Pancreas (tissue), 10 donors: ENCODE data around the gene NOM1. TPM values are rescaled to one million over a fixed set of nuclear protein-coding genes. Genes with fewer than 3 reads are reported as not detected.
"Not testable (repeated sequence)": the region's sequence is repeated elsewhere in the genome, so short reads cannot be mapped to it uniquely, and the experiment has no call there.

Experiments used
- ATAC-seq, 4 donors: fragments of 200-7000 bp; cut with Tn5 transposase; one replicate each; pipeline versions ENCODE4 v1.8.0 to v1.9.1; 2020; ENCODE audit warnings: mild to moderate bottlenecking in 4 of 4, moderate library complexity in 4 of 4
- DNase-seq, 6 donors: peaks; one replicate each; pipeline ENCODE4 v3.0.0-alpha.2; 2020
- FAIRE-seq: peaks from 2 replicates; lab custom pipeline; 2012; peaks lifted over from hg19 to GRCh38; lab: Jason Lieb, UNC
- H3K27ac ChIP-seq, 4 donors: fragments of 200-600 bp; sonication (generic); 1 replicate in 3 of 4; 2 replicates in 1 of 4; pipeline versions ENCODE4 v1.5.0 to v1.8.0; 2020
- H3K27me3 ChIP-seq, 4 donors: fragments of 200-600 bp; one replicate each; pipeline ENCODE4 v1.8.0; 2021
- H3K36me3 ChIP-seq, 3 donors: fragments of 200-600 bp; sonication (generic) in 1 of 3; one replicate each; pipeline versions ENCODE4 v1.5.0 to v1.8.0; 2020 to 2021
- H3K4me1 ChIP-seq, 3 donors: fragments of 200-600 bp; one replicate each; pipeline ENCODE4 v1.8.0; 2021
- H3K4me3 ChIP-seq, 4 donors: fragments of 200-600 bp; sonication (generic) in 2 of 4; one replicate each; pipeline versions ENCODE4 v1.5.0 to v1.8.0; 2020 to 2021
- H3K9me3 ChIP-seq, 4 donors: fragments of 200-600 bp; one replicate each; pipeline ENCODE4 v1.8.0; 2021
- WGBS, 2 donors: extraction: QIAGEN DNeasy Blood & Tissue Kit; methylation state at CpG; one replicate each; pipeline ENCODE4 v1.1.7; 2013; 5-methylcytosine and 5-hydroxymethylcytosine counted together
- intact Hi-C, 3 donors: fragments of 100-400 bp; cut with DNase I; formaldehyde crosslinking; loops; one replicate each; pipeline versions ENCODE4 v1.11.1 to v1.14.2; 2022
- polyA plus RNA-seq, 2 donors: library from polyadenylated mRNA; stranded (reverse); fragments of 200-250 nt; gene quantifications; one replicate each; pipeline ENCODE4 v1.2.3, GENCODE V29; 2013
- total RNA-seq, 6 donors: library from RNA; stranded (reverse); fragmentation: NEBNext Ultra II Directional in 4 of 6; extraction: Animal tissue kit (Norgen Biotek cat#: 25700) in 4 of 6; gene quantifications; one replicate each; pipeline versions ENCODE4 v1.2.1 to v1.2.4, GENCODE V29; 2021 to 2023
- TF ChIP-seq, protein P1 (sequence below), 4 donors: fragments of 200-600 bp; sonication (generic) in 3 of 4; IDR thresholded peaks; one replicate each; pipeline versions ENCODE4 v1.5.0 to v1.8.0; 2021; ENCODE audit warnings: antibody characterized with exemption in 4 of 4
- donor health status: healthy with polysubstance abuse.
- donor health status: DM: no; HTN: no; CAD: no; lungs with moderate emphysema.
- donor health status: DM: no; HTN: no; CAD: no.
- donor health status: control.
- donor health status: control.
- donor health status: Bipolar disorder and iron deficiency.
- donor health status: DM: yes; HTN: yes; CAD: no.
- donor health status: DM: no; HTN: no; CAD: no.
- donor health status: DM: no; HTN: no; CAD: no.
- donor health status: DM: yes; HTN: yes; CAD: no.

The NOM1 gene, protein sequence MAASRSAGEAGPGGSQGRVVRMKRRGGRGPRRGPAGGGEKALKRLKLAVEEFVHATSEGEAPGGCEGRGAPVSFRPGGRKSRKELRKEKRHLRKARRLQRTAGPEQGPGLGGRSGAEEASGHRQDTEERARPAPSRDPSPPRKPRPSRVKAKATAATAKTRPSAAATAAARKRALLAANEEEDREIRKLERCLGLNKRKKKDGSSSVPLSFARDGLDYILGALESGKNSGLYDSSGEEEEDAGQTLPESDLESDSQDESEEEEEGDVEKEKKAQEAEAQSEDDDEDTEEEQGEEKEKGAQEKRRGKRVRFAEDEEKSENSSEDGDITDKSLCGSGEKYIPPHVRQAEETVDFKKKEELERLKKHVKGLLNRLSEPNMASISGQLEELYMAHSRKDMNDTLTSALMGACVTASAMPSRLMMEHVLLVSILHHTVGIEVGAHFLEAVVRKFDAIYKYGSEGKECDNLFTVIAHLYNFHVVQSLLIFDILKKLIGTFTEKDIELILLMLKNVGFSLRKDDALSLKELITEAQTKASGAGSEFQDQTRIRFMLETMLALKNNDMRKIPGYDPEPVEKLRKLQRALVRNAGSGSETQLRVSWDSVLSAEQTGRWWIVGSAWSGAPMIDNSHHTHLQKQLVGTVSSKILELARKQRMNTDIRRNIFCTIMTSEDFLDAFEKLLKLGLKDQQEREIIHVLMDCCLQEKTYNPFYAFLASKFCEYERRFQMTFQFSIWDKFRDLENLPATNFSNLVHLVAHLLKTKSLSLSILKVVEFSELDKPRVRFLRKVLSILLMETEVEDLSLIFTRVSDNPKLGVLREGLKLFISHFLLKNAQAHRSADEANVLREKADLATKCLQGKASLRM
- 10 to 100 TPM in 1 of 6 donors, 1 to 10 TPM in 5; 7.2 to 12.9 (median 8.7) TPM for total RNA-seq
- 10 to 100 TPM in 1 of 2 donors, 1 to 10 TPM in 1; 8.5 to 11.1 TPM for polyA plus RNA-seq

DNA sequence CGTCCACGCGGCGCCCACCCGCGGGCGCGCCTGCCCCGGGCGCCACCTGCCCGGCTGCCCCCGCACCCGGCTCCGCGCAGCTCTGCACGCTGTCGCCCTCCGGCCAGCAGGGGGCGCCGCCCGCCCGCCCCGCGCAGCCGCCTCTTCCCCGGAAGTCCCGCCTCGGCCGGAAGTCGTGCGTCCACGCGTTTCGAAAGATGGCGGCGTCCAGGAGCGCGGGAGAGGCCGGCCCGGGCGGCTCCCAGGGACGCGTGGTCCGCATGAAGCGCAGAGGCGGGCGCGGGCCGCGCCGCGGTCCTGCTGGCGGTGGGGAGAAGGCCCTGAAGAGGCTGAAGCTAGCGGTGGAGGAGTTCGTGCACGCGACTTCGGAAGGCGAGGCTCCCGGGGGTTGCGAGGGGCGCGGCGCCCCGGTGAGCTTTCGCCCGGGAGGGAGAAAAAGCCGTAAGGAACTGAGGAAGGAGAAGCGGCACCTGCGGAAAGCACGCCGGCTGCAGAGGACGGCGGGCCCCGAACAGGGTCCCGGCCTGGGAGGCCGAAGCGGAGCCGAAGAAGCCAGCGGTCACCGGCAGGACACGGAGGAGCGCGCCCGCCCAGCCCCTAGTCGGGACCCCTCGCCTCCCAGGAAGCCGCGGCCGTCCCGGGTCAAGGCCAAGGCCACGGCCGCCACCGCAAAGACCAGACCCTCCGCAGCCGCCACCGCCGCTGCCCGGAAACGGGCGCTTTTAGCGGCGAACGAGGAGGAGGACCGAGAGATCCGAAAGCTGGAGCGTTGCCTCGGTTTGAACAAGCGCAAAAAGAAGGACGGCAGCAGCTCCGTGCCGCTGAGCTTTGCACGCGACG is at the start of gene NOM1:
Gene NOM1 (plus strand): TSS at position 172 of the 840 bp plus-strand sequence. CDS start 26 bp downstream, at position 198.
- Histone ChIP-seq H3K27ac (peak within 1 kb of the TSS in 2 of 4 donors; percentile 33 to 44), H3K9me3 (no peaks in the 10 kb centered on the region), H3K27me3 (no peaks in the 10 kb centered on the region), H3K36me3 (peaks cover 0 to 22% (median 8%) of the 10 kb centered on the region in 3 donors), H3K4me1 (peaks cover 9 to 11% (median 11%) of the 10 kb centered on the region in 3 donors), H3K4me3 (peak within 1 kb of the TSS; percentile 79 to 100 (median 96))
- WGBS, 2 donors, result 0% methylated on average over 107 to 115 of the region's 115 CpGs
- FAIRE-seq (no peak), ATAC-seq (peak; percentile 97 to 99 (median 98)), DNase-seq (peak; percentile 81 to 97 (median 88))
- TF ChIP-seq, protein P1, sequence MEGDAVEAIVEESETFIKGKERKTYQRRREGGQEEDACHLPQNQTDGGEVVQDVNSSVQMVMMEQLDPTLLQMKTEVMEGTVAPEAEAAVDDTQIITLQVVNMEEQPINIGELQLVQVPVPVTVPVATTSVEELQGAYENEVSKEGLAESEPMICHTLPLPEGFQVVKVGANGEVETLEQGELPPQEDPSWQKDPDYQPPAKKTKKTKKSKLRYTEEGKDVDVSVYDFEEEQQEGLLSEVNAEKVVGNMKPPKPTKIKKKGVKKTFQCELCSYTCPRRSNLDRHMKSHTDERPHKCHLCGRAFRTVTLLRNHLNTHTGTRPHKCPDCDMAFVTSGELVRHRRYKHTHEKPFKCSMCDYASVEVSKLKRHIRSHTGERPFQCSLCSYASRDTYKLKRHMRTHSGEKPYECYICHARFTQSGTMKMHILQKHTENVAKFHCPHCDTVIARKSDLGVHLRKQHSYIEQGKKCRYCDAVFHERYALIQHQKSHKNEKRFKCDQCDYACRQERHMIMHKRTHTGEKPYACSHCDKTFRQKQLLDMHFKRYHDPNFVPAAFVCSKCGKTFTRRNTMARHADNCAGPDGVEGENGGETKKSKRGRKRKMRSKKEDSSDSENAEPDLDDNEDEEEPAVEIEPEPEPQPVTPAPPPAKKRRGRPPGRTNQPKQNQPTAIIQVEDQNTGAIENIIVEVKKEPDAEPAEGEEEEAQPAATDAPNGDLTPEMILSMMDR (IDR thresholded peaks at IDR 0.05), result peak; percentile 46 to 81 (median 70)
- intact Hi-C loops, result no loop called here

DNA sequence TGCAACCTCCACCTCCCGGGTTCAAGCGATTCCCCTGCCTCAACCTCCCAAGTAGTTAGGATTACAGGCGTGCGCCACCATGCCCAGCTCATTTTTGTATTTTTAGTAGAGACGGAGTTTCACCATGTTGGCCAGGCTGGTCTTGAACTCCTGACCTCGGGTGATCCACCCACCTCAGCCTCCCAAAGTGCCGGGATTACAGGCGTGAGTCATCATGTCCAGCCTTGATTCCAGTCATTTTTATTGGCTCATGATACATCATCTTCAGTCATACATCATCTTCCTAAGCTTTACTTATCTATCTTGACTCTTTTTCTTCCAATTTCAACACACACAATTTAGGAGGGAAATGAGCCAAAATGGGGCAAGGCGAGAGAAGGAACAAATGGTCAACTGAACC is 49.4 kb upstream of the NOM1 start:
- H3K27ac ChIP-seq, H3K9me3 ChIP-seq, H3K4me1 ChIP-seq, H3K4me3 ChIP-seq, ATAC-seq, H3K27me3 ChIP-seq, intact Hi-C loops, H3K36me3 ChIP-seq, FAIRE-seq, DNase-seq: not testable (repeated sequence)
- 65 to 85% methylated on average over 9 of the region's 9 CpGs for WGBS, 2 donors

DNA sequence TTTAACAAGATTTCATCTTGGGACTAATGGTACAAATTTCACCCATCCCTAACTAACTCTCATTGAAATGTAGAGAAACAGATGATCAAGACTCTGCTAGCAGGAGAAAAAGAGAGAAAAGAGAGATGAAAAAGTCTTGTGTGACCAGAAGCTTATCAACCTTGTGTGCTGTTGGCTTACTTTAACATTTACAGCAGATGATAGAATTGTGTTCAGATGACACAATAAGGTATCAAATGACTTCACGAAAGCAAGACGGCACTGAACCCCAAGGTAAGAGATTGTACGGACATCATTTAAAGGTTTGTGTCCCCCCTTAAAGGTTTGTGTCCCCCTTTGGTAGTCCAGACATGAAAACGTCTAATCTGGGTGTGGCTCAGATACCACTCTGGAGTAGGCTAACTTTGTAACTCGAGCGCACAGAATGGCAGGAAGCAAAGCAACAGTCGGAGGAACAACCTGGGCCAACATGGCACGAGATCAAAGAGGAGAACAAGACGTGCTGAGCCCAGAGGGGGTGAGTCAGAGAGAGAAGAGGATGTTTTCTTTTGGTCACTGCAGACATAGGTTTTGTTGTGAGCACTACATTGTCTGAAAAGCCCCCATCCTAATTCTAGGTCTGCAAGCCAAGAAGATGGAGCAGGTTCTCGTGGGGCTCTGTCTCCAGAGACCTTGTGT is 46.1 kb upstream of the NOM1 start:
- FAIRE-seq, result no peak

DNA sequence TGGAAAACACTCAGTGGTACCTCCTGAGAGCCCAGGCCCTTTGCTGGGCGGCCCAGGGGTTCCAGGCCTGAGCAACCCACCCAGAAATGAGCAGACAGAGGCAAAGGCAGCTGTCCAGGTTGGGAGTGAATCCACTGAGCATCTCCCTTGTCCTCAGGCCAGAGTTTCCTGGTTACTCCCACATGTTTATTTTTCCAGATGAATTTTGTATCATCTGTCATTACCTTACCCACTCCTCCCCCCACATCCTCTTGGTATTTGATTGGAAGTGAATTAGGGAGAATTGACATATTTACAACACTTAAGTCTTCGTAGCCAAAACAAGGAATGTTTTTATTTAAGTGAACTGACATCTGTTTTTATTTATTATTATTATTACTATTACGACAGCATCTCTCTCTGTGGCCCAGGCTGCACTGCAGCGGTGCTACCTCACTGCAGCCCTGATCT is 43.3 kb upstream of the NOM1 start:
- 70 to 82% methylated on average over 4 of the region's 4 CpGs for WGBS, 2 donors
- Histone ChIP-seq H3K4me3 (no peak overlapping the region), H3K36me3 (no peaks in the 10 kb centered on the region), H3K4me1 (no peaks in the 10 kb centered on the region), H3K27ac (no peak overlapping the region), H3K27me3 (no peaks in the 10 kb centered on the region), H3K9me3 (no peaks in the 10 kb centered on the region)
- DNase-seq (peak in 1 of 6 donors; percentile 28), ATAC-seq (no peak), FAIRE-seq (no peak)
- intact Hi-C loops, result no loop called here
- TF ChIP-seq, protein P1 (IDR thresholded peaks at IDR 0.05), result no peak

More for the DNA sequence above, 46.1 kb upstream of the NOM1 start:
- H3K9me3 ChIP-seq, result no peaks in the 10 kb centered on the region
- H3K36me3 ChIP-seq, result no peaks in the 10 kb centered on the region
- no peaks in the 10 kb centered on the region for H3K4me1 ChIP-seq
- no peak overlapping the region for H3K4me3 ChIP-seq
- no peaks in the 10 kb centered on the region for H3K27me3 ChIP-seq
- intact Hi-C loops, result no loop called here
- TF ChIP-seq, protein P1 (IDR thresholded peaks at IDR 0.05), result no peak
- DNase-seq (no peak), ATAC-seq (peak in 2 of 4 donors; percentile 34 to 58)
- H3K27ac ChIP-seq, result no peak overlapping the region
- 56 to 68% methylated on average over 10 of the region's 10 CpGs for WGBS, 2 donors
